Neural progenitor cell (in vitro differentiated cells): ENCODE data around the gene CNTD1. TPM values are rescaled to one million over a fixed set of nuclear protein-coding genes. Genes with fewer than 3 reads are reported as not detected.

ENCODE experiments used
- DNase-seq: peaks from one replicate; pipeline ENCODE4 v3.0.0-alpha.2; 2016; ENCODE audit warnings: low spot score
- H2AFZ ChIP-seq: fragments of 200-600 bp; sonication (generic); replicated peaks from 2 replicates; pipeline ENCODE4 v1.6.1; 2016; ENCODE audit warnings: antibody characterized with exemption
- H3F3A ChIP-seq: fragments of 200-600 bp; sonication (generic); 2 replicates; pipeline ENCODE4 v1.6.1; 2016; ENCODE audit warnings: antibody characterized with exemption, low read depth
- H3K27ac ChIP-seq: fragments of 200-600 bp; sonication (generic); 2 replicates; pipeline ENCODE4 v1.5.1; 2016; ENCODE audit warnings: mild to moderate bottlenecking
- H3K27me3 ChIP-seq: fragments of 200-600 bp; sonication (generic); 2 replicates; pipeline ENCODE4 v1.6.1; 2016; ENCODE audit warnings: mild to moderate bottlenecking, moderate library complexity
- H3K36me3 ChIP-seq: fragments of 200-600 bp; sonication (generic); 2 replicates; pipeline ENCODE4 v1.5.1; 2016
- H3K4me1 ChIP-seq: fragments of 200-600 bp; sonication (generic); 2 replicates; pipeline ENCODE4 v1.6.1; 2016; ENCODE audit warnings: mixed run types
- H3K4me2 ChIP-seq: fragments of 200-600 bp; sonication (generic); 2 replicates; pipeline ENCODE4 v1.6.1; 2016
- H3K4me3 ChIP-seq: fragments of 200-600 bp; sonication (generic); 2 replicates; pipeline ENCODE4 v1.5.1; 2016
- H3K79me2 ChIP-seq: fragments of 200-600 bp; sonication (generic); 2 replicates; pipeline ENCODE4 v1.6.1; 2016; ENCODE audit warnings: low read depth
- H3K9ac ChIP-seq: fragments of 200-600 bp; sonication (generic); 2 replicates; pipeline ENCODE4 v1.6.1; 2016
- H3K9me3 ChIP-seq: fragments of 200-600 bp; sonication (generic); 2 replicates; pipeline ENCODE4 v1.5.1; 2016; ENCODE audit warnings: low read depth
- H4K20me1 ChIP-seq: fragments of 200-600 bp; sonication (generic); 2 replicates; pipeline ENCODE4 v1.6.1; 2016; ENCODE audit warnings: low read depth
- H3K27ac Mint-ChIP-seq: 3 replicates; pipeline ENCODE4 v1.8.0; 2021; ENCODE audit warnings: mixed read lengths
- H3K27me3 Mint-ChIP-seq: 2 replicates; pipeline ENCODE4 v1.8.0; 2022; ENCODE audit warnings: low read depth, mild to moderate bottlenecking, inconsistent platforms, moderate library complexity, mixed read lengths; ENCODE audit not compliant: insufficient read depth
- H3K36me3 Mint-ChIP-seq: 3 replicates; pipeline ENCODE4 v1.8.0; 2021; ENCODE audit warnings: mixed read lengths
- H3K4me1 Mint-ChIP-seq: 3 replicates; pipeline ENCODE4 v1.8.0; 2021; ENCODE audit warnings: mixed read lengths
- H3K4me3 Mint-ChIP-seq: 3 replicates; pipeline ENCODE4 v1.8.0; 2021; ENCODE audit warnings: mild to moderate bottlenecking, moderate library complexity, mixed read lengths
- H3K9me3 Mint-ChIP-seq: 3 replicates; pipeline ENCODE4 v1.8.0; 2020; ENCODE audit warnings: mixed read lengths
- EZH2 ChIP-seq: fragments of 200-600 bp; sonication (generic); IDR thresholded peaks from 2 replicates; pipeline ENCODE4 v1.6.1; 2017; ENCODE audit warnings: antibody characterized with exemption, mild to moderate bottlenecking, moderate library complexity
- EZH2phosphoT487 ChIP-seq: fragments of 200-600 bp; sonication (generic); IDR thresholded peaks from 2 replicates; pipeline ENCODE4 v1.6.1; 2017; ENCODE audit warnings: antibody characterized with exemption
- total RNA-seq: library from RNA; depleted of rRNA; stranded (reverse); fragments of >200 nt; gene quantifications from 2 replicates; pipeline ENCODE4 v1.2.3, GENCODE V29; 2015; ENCODE audit warnings: low replicate concordance
- TF ChIP-seq, protein P1 (sequence below): fragments of 200-600 bp; sonication (generic); IDR thresholded peaks from 2 replicates; pipeline ENCODE4 v1.5.1; 2017; ENCODE audit warnings: antibody characterized with exemption, mild to moderate bottlenecking

CNTD1 gene
- total RNA-seq, 1 donor from 2014 or later, result not detected

DNA sequence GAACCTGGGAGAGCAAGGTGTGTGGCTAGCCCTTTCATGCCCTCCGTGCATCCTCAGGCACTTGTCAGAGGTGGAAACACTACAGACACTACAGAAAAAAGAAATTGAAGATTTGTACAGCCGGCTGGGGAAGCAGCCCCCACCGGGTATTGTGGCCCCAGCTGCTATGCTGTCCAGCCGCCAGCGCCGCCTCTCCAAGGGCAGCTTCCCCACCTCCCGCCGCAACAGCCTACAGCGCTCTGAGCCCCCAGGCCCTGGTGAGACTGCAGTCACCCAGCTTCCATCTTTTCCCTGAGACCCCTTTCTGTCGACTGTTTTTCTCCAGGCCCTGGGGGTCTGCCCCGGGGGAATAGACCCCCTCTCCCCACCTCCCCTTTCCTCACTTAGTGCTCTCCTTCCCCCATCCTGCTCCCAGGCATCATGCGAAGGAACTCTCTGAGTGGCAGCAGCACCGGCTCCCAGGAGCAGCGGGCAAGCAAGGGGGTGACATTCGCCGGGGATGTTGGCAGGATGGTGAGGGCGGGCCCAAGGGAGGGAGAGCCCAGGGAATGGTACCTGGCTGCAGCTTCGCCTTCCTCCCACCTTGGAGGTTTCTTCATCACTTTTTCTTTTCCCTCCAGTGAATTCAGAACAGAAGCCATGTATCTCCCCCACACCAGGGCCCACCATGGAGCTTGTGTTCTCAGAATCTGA, 2.4 kb upstream of the CNTD1 start:
- Histone ChIP-seq H3K79me2 (peaks cover 16% of the 10 kb centered on the region), H4K20me1 (no peaks in the 10 kb centered on the region), H3K9me3 (no peaks in the 10 kb centered on the region), H3K4me3 (no peak overlapping the region), H3K9ac (no peak overlapping the region), H3K4me1 (peaks cover 7% of the 10 kb centered on the region), H3K27me3 (peaks cover 17% of the 10 kb centered on the region), H3K4me2 (no peak overlapping the region), H3K36me3 (no peaks in the 10 kb centered on the region), H3F3A (no peaks in the 10 kb centered on the region), H2AFZ (no peak overlapping the region), H3K27ac (no peak overlapping the region)
- DNase-seq, result no peak
- Mint-ChIP-seq H3K27me3 (peaks cover 21% of the 10 kb centered on the region), H3K27ac (no peak overlapping the region), H3K9me3 (peaks cover 3% of the 10 kb centered on the region), H3K36me3 (peaks cover 14% of the 10 kb centered on the region), H3K4me3 (peak overlapping the region; percentile 75), H3K4me1 (peaks cover 9% of the 10 kb centered on the region)
- TF ChIP-seq EZH2phosphoT487 (no peak), EZH2 (no peak)
- TF ChIP-seq, protein P1, sequence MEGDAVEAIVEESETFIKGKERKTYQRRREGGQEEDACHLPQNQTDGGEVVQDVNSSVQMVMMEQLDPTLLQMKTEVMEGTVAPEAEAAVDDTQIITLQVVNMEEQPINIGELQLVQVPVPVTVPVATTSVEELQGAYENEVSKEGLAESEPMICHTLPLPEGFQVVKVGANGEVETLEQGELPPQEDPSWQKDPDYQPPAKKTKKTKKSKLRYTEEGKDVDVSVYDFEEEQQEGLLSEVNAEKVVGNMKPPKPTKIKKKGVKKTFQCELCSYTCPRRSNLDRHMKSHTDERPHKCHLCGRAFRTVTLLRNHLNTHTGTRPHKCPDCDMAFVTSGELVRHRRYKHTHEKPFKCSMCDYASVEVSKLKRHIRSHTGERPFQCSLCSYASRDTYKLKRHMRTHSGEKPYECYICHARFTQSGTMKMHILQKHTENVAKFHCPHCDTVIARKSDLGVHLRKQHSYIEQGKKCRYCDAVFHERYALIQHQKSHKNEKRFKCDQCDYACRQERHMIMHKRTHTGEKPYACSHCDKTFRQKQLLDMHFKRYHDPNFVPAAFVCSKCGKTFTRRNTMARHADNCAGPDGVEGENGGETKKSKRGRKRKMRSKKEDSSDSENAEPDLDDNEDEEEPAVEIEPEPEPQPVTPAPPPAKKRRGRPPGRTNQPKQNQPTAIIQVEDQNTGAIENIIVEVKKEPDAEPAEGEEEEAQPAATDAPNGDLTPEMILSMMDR, result no peak

GRCh38 chr17:42797067-42798007, 1.3 kb upstream of the CNTD1 start:
- Mint-ChIP-seq H3K27ac (no peak overlapping the region), H3K4me1 (peaks cover 9% of the 10 kb centered on the region), H3K27me3 (peaks cover 20% of the 10 kb centered on the region), H3K9me3 (peaks cover 3% of the 10 kb centered on the region), H3K36me3 (peaks cover 14% of the 10 kb centered on the region), H3K4me3 (peak overlapping the region; percentile 95)
- Histone ChIP-seq H3K9me3 (no peaks in the 10 kb centered on the region), H3K4me1 (peaks cover 7% of the 10 kb centered on the region), H3F3A (no peaks in the 10 kb centered on the region), H3K4me3 (peak overlapping the region; percentile 87), H3K27ac (no peak overlapping the region), H3K79me2 (peaks cover 16% of the 10 kb centered on the region), H3K4me2 (peak overlapping the region; percentile 92), H3K36me3 (no peaks in the 10 kb centered on the region), H4K20me1 (no peaks in the 10 kb centered on the region), H3K27me3 (peaks cover 24% of the 10 kb centered on the region), H2AFZ (no peak overlapping the region), H3K9ac (peak overlapping the region; percentile 73)
- no peak for DNase-seq
- TF ChIP-seq, protein P1, result no peak
- TF ChIP-seq EZH2 (no peak), EZH2phosphoT487 (no peak)

- peaks cover 7% of the 10 kb centered on the region for H3K4me1 ChIP-seq
- peak overlapping the region; percentile 74 for H2AFZ ChIP-seq
- Mint-ChIP-seq H3K9me3 (peaks cover 3% of the 10 kb centered on the region), H3K27ac (no peak overlapping the region), H3K4me1 (peaks cover 14% of the 10 kb centered on the region), H3K4me3 (peak overlapping the region; percentile 95), H3K36me3 (peaks cover 14% of the 10 kb centered on the region), H3K27me3 (peaks cover 19% of the 10 kb centered on the region)
- H3K79me2 ChIP-seq, result peaks cover 16% of the 10 kb centered on the region
- H4K20me1 ChIP-seq, result no peaks in the 10 kb centered on the region
- no peaks in the 10 kb centered on the region for H3K36me3 ChIP-seq
- H3K4me3 ChIP-seq, result peak overlapping the region; percentile 87
- H3K9me3 ChIP-seq, result no peaks in the 10 kb centered on the region
- no peak for DNase-seq
- no peaks in the 10 kb centered on the region for H3F3A ChIP-seq
- peak overlapping the region; percentile 73 for H3K9ac ChIP-seq
- peaks cover 30% of the 10 kb centered on the region for H3K27me3 ChIP-seq
- no peak overlapping the region for H3K27ac ChIP-seq
- H3K4me2 ChIP-seq, result peak overlapping the region; percentile 92
- TF ChIP-seq EZH2 (no peak), EZH2phosphoT487 (no peak)
- TF ChIP-seq, protein P1, result no peak
Measured at GRCh38 chr17:42798011-42798382, 664 bp upstream of the CNTD1 start.
